K562 (cell line): Measurements from ENCODE around the gene SEC24B. TPM values are rescaled to one million over a fixed set of nuclear protein-coding genes. Genes with fewer than 3 reads are reported as not detected.

ENCODE experiments used
- CTBP1 ChIP-seq: fragments of 450-650 bp; IDR thresholded peaks from 2 replicates; pipeline ENCODE4 v1.6.1; 2016; ENCODE audit warnings: borderline replicate concordance
- E2F8 ChIP-seq: fragments of 450-650 bp; IDR thresholded peaks from 2 replicates; pipeline ENCODE4 v1.7.1; 2018; ENCODE audit warnings: mild to moderate bottlenecking, low read depth; ENCODE audit not compliant: partially characterized antibody
- FOSL1 ChIP-seq: fragments of 200-800 bp; sonication (Bioruptor generic); conservative IDR thresholded peaks from 2 replicates; pipeline ENCODE4 v1.6.1; 2016; ENCODE audit warnings: missing genetic modification characterization, missing compliant biosample characterization
- MAFG ChIP-seq: fragments of 450-650 bp; conservative IDR thresholded peaks from 2 replicates; pipeline ENCODE4 v1.6.1; 2016; ENCODE audit warnings: missing genetic modification characterization, missing compliant biosample characterization
- NUFIP1 ChIP-seq: fragments of 450-650 bp; IDR thresholded peaks from 2 replicates; pipeline ENCODE4 v1.6.1; 2018; ENCODE audit not compliant: partially characterized antibody
- SMARCA4 ChIP-seq: fragments of 450-650 bp; IDR thresholded peaks from 2 replicates; pipeline ENCODE4 v1.6.1; 2016
- SMARCB1 ChIP-seq: IDR thresholded peaks from 2 replicates; pipeline ENCODE4 v1.6.1; 2011; ENCODE audit warnings: improper control_type of control experiment, low read depth; ENCODE audit not compliant: insufficient read length
- SMARCE1 ChIP-seq: fragments of 450-650 bp; IDR thresholded peaks from 2 replicates; pipeline ENCODE4 v1.7.1; 2016; ENCODE audit warnings: mild to moderate bottlenecking
- TRIM24 ChIP-seq, 2 experiments: fragments of 450-650 bp; IDR thresholded peaks; 2 replicates each; pipeline ENCODE4 v1.6.1; 2016
- U2AF1 ChIP-seq: fragments of 200-400 bp; formaldehyde crosslinking; optimal IDR thresholded peaks from 2 replicates; pipeline ENCODE3; 2017; ENCODE audit warnings: mild to moderate bottlenecking, low read depth, low read length, moderate library complexity
- U2AF2 ChIP-seq: fragments of 200-400 bp; formaldehyde crosslinking; optimal IDR thresholded peaks from 2 replicates; pipeline ENCODE3; 2017; ENCODE audit warnings: low read depth, mild to moderate bottlenecking, low read length
- UBTF ChIP-seq, 2 experiments: IDR thresholded peaks; 2 replicates each; pipeline ENCODE4 v1.6.1; 2012; ENCODE audit warnings: improper control_type of control experiment in 2 of 2, low read depth in 2 of 2, low read length in 2 of 2, borderline replicate concordance in 1 of 2
- ZFPM2 ChIP-seq: fragments of 250-450 bp; sonication (Bioruptor Pico); IDR thresholded peaks from 2 replicates; pipeline ENCODE4 v1.5.1; 2022; ENCODE audit warnings: mild to moderate bottlenecking
- ZNF407 ChIP-seq: fragments of 450-650 bp; IDR thresholded peaks from 2 replicates; pipeline ENCODE4 v1.6.1; 2016; ENCODE audit warnings: low read depth
- ZNF695 ChIP-seq: fragments of 450-650 bp; formaldehyde crosslinking; IDR thresholded peaks from 2 replicates; pipeline ENCODE4 v1.4.0; 2020; ENCODE audit warnings: mild to moderate bottlenecking, moderate library complexity
- ZNF830 ChIP-seq: fragments of 250-450 bp; sonication (Bioruptor Pico); IDR thresholded peaks from 2 replicates; pipeline ENCODE4 v1.5.0; 2021; ENCODE audit warnings: mild to moderate bottlenecking
- polyA plus RNA-seq, 8 experiments: library from polyadenylated mRNA; depleted of rRNA in 4 of 8; stranded (reverse) in 5 of 8; unstranded in 3 of 8; fragments of >200 nt; fragmentation: Nextera tagmentation in 2 of 8; fragmentation: Illumina TruSeq in 1 of 8; extraction: Ambion mirVana in 2 of 8; extraction: Trizol in 1 of 8; gene quantifications; 2 replicates each; pipeline versions ENCODE4 v1.2.1 to v1.2.3, GENCODE V29; 2011 to 2014; ENCODE audit warnings: inconsistent platforms in 1 of 8, missing spikeins in 1 of 8
- total RNA-seq, 7 experiments: library from RNA; depleted of rRNA in 6 of 7; stranded (reverse); fragments of >200 nt in 6 of 7; fragmentation: Illumina TruSeq in 2 of 7; extraction: Trizol in 2 of 7; gene quantifications; 2 replicates each; pipeline versions ENCODE4 v1.2.1 to v1.2.3, GENCODE V29; 2011 to 2021; ENCODE audit warnings: low replicate concordance in 1 of 7

The SEC24B gene
- total and polyA plus RNA-seq, 9 of the 15 experiments (the other 6 are each of a cell fraction or from before 2014, with no cell fraction given): 6.3 to 46.4 (median 17.1) TPM

- no peak for TF ChIP-seq ZNF407
- TF ChIP-seq U2AF2: no peak
- TF ChIP-seq UBTF (IDR thresholded peaks at IDR 0.05; ENCODE audit: borderline replicate concordance in 1 of 2, low read depth in 2 of 2, low read length in 2 of 2): no peak
- TF ChIP-seq ZNF830: no peak
- peak; percentile 53 for TF ChIP-seq MAFG (tag)
- TF ChIP-seq ZFPM2 (CRISPR knock-in tag): no peak
- TF ChIP-seq SMARCB1: no peak
- 0 out of 2 replicates have a peak, but pooled peaks have one; percentile 20 for TF ChIP-seq SMARCE1
- TF ChIP-seq NUFIP1: peak; percentile 4
- TF ChIP-seq ZNF695: no peak
- no peak for TF ChIP-seq CTBP1
- no peak for TF ChIP-seq E2F8
- TF ChIP-seq SMARCA4: 0 out of 2 replicates have a peak, but pooled peaks have one; percentile 35
- TF ChIP-seq FOSL1: peak; percentile 72
- 0 out of 4 replicates have a peak, but pooled peaks of 1 of the 2 experiments have one; percentile 13 for TF ChIP-seq TRIM24 (IDR thresholded peaks at IDR 0.05)
- TF ChIP-seq U2AF1: no peak
Observed at GRCh38 chr4:109472343-109472761, 38.7 kb downstream of the SEC24B start (continued).
